Stomach (tissue), 19 donors: ENCODE data around the gene PIN1. TPM values are rescaled to one million over a fixed set of nuclear protein-coding genes. Genes with fewer than 3 reads are reported as not detected.

ENCODE experiments used
- DNase-seq, 2 donors: peaks; one replicate each; pipeline versions ENCODE4 v3.0.0 to v3.0.0-alpha.2; 2013 to 2019
- H3K27ac ChIP-seq, 5 donors: fragments of 200-600 bp in 4 of 5; sonication (generic) in 4 of 5; one replicate each; pipeline ENCODE4 v1.5.1; 2013 to 2019; ENCODE audit warnings: mild to moderate bottlenecking in 1 of 5, moderate library complexity in 1 of 5
- H3K27me3 ChIP-seq, 3 donors: fragments of 200-600 bp; sonication (generic); one replicate each; pipeline ENCODE4 v1.5.1; 2017 to 2019; ENCODE audit warnings: mixed run types in 1 of 3
- H3K36me3 ChIP-seq, 4 donors: fragments of 200-600 bp; sonication (generic); 1 replicate in 3 of 4; 2 replicates in 1 of 4; pipeline ENCODE4 v1.5.1; 2016 to 2019
- H3K4me1 ChIP-seq, 4 donors: fragments of 200-600 bp; sonication (generic); one replicate each; pipeline ENCODE4 v1.5.1; 2016 to 2019
- H3K4me3 ChIP-seq, 4 donors: fragments of 200-600 bp; sonication (generic) in 3 of 4; one replicate each; pipeline ENCODE4 v1.5.1; 2016 to 2019; ENCODE audit warnings: mild to moderate bottlenecking in 1 of 4
- H3K9me3 ChIP-seq, 4 donors: fragments of 200-600 bp; sonication (generic); one replicate each; pipeline ENCODE4 v1.5.1; 2016 to 2019
- EP300 ChIP-seq: sonication (generic); formaldehyde crosslinking; IDR thresholded peaks from one replicate; pipeline ENCODE4 v1.6.1; 2017; ENCODE audit warnings: antibody characterized with exemption
- POLR2A ChIP-seq, 4 donors: fragments of 450-650 bp; IDR thresholded peaks; one replicate each; pipeline ENCODE4 v1.6.1; 2016; ENCODE audit warnings: antibody characterized with exemption in 4 of 4, control low read depth in 2 of 4, mild to moderate bottlenecking in 1 of 4, moderate library complexity in 1 of 4
- POLR2AphosphoS5 ChIP-seq, 3 donors: sonication (generic); formaldehyde crosslinking; IDR thresholded peaks; one replicate each; pipeline ENCODE4 v1.6.1; 2016; ENCODE audit warnings: antibody characterized with exemption in 3 of 3
- WGBS, 5 donors: extraction: QIAGEN DNeasy Blood & Tissue Kit in 3 of 5; methylation state at CpG; one replicate each; pipeline versions ENCODE4 v1.1.5 to v1.1.7; 2013 to 2018; 5-methylcytosine and 5-hydroxymethylcytosine counted together
- intact Hi-C: fragments of 100-400 bp; cut with DNase I; formaldehyde crosslinking; loops from one replicate; pipeline ENCODE4 v1.15.1; 2023; ENCODE audit warnings: low total_unique reads
- long read RNA-seq, 10 donors: transcript quantifications; one replicate each; lab custom pipeline, GENCODE V29; 2026
- polyA plus RNA-seq, 3 donors: library from polyadenylated mRNA; stranded (reverse); fragments of 200-250 nt; gene quantifications; one replicate each; pipeline ENCODE4 v1.2.3, GENCODE V29; 2013
- total RNA-seq, 5 donors: library from RNA; depleted of rRNA; stranded (reverse); fragments of >200 nt; gene quantifications; one replicate each; pipeline versions ENCODE4 v1.1.0 to v1.2.3, GENCODE V29; 2014 to 2016
- TF ChIP-seq, protein P1 (sequence below), 7 experiments: fragments of 450-650 bp in 4 of 7; fragments of 200-600 bp in 3 of 7; sonication (generic) in 3 of 7; IDR thresholded peaks; one replicate each; pipeline ENCODE4 v1.5.1; 2016 to 2019; ENCODE audit warnings: antibody characterized with exemption in 7 of 7, control low read depth in 2 of 7, mild to moderate bottlenecking in 1 of 7
- donor health status: healthy with polysubstance abuse.
- donor health status: Bipolar disorder and iron deficiency.
- donor health status: healthy.

The PIN1 gene
- total RNA-seq (100 to 1,000 TPM in 1 of 5 donors, 10 to 100 TPM in 4; 24.2 to 101 (median 41.1) TPM), polyA plus RNA-seq (100 to 1,000 TPM in 1 of 3 donors, 10 to 100 TPM in 2; 94.1 to 105 (median 96.6) TPM)
- long read RNA-seq, donor 1, full-length matches to known transcripts, result 15 of 15 reads
- long read RNA-seq, donor 1, partial matches to known transcripts, result 0 of 15 reads
- long read RNA-seq, donor 1, other reads (novel, unspliced or antisense), result 0 of 15 reads
- long read RNA-seq, donor 2, full-length matches to known transcripts, result 25 of 25 reads
- long read RNA-seq, donor 2, partial matches to known transcripts, result 0 of 25 reads
- long read RNA-seq, donor 2, other reads (novel, unspliced or antisense), result 0 of 25 reads
- long read RNA-seq, donor 3, transcript PIN1-201 (4 exons, 997 nt), result major isoform, 11 of 11 reads
- long read RNA-seq, donor 3, partial matches to known transcripts, result 0 of 11 reads
- long read RNA-seq, donor 3, other reads (novel, unspliced or antisense), result 0 of 11 reads
- long read RNA-seq, donor 4, partial matches to known transcripts, result 0 of 4 reads
- long read RNA-seq, donor 4, other reads (novel, unspliced or antisense), result 0 of 4 reads
- long read RNA-seq, donor 5, full-length matches to known transcripts, result 24 of 33 reads
- long read RNA-seq, donor 5, partial matches to known transcripts, result 9 of 33 reads
- long read RNA-seq, donor 5, other reads (novel, unspliced or antisense), result 0 of 33 reads
- long read RNA-seq, donor 6, full-length matches to known transcripts, result 73 of 73 reads
- long read RNA-seq, donor 6, partial matches to known transcripts, result 0 of 73 reads
- long read RNA-seq, donor 6, other reads (novel, unspliced or antisense), result 0 of 73 reads
- long read RNA-seq, donor 7, full-length matches to known transcripts, result 52 of 52 reads
- long read RNA-seq, donor 7, partial matches to known transcripts, result 0 of 52 reads
- long read RNA-seq, donor 7, other reads (novel, unspliced or antisense), result 0 of 52 reads
- long read RNA-seq, donor 8, full-length matches to known transcripts, result 26 of 26 reads
- long read RNA-seq, donor 8, partial matches to known transcripts, result 0 of 26 reads
- long read RNA-seq, donor 8, other reads (novel, unspliced or antisense), result 0 of 26 reads
- long read RNA-seq, donor 9, full-length matches to known transcripts, result 26 of 26 reads
- long read RNA-seq, donor 9, partial matches to known transcripts, result 0 of 26 reads
- long read RNA-seq, donor 9, other reads (novel, unspliced or antisense), result 0 of 26 reads
- long read RNA-seq, donor 10, transcript PIN1-201 (4 exons, 997 nt), result major isoform, 6 of 6 reads
- long read RNA-seq, donor 10, partial matches to known transcripts, result 0 of 6 reads
- long read RNA-seq, donor 10, other reads (novel, unspliced or antisense), result 0 of 6 reads

DNA sequence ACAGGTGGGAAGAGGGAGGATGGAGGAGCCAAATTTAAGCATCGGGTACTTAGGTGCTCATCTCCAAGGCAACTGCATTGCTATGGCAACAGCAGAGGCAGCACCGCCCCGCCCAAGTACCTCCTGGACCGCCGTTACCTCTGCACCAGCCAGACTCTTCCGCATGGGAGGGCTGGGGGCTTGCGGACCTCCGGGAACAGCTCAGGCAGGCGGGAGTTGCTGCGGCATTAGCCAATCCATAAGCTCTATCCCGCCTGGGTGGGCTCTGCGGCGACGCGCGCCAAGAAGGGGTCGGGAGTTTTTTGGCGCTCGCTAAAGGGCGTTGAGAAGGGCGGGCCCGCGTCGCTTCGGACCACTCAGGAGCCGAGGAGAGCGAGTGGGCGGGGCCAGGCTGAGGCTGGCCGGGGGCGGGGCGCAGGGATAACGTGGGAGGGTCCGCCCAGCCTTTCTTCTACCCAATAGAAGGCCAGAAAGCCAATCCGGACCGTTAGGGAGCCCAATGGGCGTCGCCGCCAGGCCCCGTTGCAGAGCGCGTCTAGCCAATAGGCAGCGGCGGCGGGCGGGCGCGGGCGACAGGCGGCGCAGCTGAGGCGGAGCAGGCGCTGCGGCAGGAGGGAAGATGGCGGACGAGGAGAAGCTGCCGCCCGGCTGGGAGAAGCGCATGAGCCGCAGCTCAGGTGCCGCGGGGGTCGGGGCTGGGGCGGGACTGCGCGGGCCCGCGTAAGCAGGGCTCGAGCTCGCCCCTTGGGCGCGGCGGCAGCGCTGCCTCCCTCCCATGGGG, at the start of gene PIN1:
PIN1 (plus strand) TSS at position 593 of the 781 bp plus-strand sequence; CDS start at position 620, 27 bp downstream.
- intact Hi-C loops, result no loop called here
- WGBS, 5 donors, result 0 to 1% (median 0%) methylated on average over 17 to 73 of the region's 73 CpGs

DNA sequence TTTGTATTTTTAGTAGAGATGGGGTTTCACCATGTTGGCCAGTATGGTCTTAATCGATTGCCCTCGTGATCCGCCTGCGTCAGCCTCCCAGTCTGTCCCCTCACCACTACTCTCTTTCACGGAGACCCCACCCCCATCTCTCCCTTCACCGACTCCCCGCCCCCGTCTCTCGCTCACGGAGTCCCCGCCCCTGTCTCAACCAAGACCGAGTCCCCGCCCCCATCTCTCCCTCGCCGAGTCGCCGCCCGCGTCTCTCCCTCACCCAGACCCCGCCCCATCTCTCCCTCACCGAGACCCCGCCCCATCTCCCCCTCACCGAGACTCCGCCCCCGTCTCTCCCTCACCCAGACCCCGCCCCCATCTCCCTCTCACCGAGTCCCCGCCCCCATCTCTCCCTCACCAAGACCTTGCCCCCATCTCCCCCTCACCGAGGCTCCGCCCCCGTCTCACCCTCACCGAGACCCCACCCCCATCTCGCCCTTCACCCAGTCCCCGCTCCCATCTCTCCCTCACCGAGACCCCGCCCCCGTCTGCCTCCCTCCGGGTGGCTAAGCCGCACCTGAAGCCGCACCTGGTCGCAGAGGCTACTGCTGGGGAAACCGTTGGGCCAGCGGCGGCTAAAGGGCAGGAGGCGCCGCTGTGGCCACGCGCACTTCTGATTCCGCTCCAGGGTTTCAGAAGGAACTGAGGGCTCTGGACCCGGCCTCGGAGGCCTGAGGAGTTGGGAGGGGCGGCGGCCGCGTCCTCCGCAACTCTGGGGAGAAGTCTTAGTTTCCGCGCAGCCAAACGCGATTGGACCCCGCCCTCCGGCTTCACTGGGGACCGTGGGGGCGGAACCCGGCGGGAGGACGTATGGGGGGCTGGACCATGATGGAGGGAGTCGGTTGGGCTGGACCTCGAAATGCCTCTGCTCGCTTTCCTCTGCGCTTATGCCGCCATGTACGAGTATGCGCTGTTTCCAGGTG, 49.5 kb upstream of the PIN1 start:
- H3K9me3 ChIP-seq, result no peaks in the 10 kb centered on the region
- DNase-seq, result peak; percentile 99
- intact Hi-C loops, result no loop called here
- peak overlapping the region; percentile 96 to 99 (median 98) for H3K27ac ChIP-seq
- no peaks in the 10 kb centered on the region for H3K36me3 ChIP-seq
- TF ChIP-seq EP300 (no peak), POLR2A (IDR thresholded peaks at IDR 0.05) (peak in 2 of 4 donors; percentile 82 to 87), POLR2AphosphoS5 (IDR thresholded peaks at IDR 0.05) (peak; percentile 7 to 88 (median 80))
- TF ChIP-seq, protein P1, sequence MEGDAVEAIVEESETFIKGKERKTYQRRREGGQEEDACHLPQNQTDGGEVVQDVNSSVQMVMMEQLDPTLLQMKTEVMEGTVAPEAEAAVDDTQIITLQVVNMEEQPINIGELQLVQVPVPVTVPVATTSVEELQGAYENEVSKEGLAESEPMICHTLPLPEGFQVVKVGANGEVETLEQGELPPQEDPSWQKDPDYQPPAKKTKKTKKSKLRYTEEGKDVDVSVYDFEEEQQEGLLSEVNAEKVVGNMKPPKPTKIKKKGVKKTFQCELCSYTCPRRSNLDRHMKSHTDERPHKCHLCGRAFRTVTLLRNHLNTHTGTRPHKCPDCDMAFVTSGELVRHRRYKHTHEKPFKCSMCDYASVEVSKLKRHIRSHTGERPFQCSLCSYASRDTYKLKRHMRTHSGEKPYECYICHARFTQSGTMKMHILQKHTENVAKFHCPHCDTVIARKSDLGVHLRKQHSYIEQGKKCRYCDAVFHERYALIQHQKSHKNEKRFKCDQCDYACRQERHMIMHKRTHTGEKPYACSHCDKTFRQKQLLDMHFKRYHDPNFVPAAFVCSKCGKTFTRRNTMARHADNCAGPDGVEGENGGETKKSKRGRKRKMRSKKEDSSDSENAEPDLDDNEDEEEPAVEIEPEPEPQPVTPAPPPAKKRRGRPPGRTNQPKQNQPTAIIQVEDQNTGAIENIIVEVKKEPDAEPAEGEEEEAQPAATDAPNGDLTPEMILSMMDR (IDR thresholded peaks at IDR 0.05), result no peak
- H3K27me3 ChIP-seq, result no peaks in the 10 kb centered on the region
- H3K4me1 ChIP-seq, result peaks cover 5 to 38% (median 24%) of the 10 kb centered on the region in 4 donors
- H3K4me3 ChIP-seq, result peak overlapping the region; percentile 60 to 79 (median 64)
- 1 to 4% (median 1%) methylated on average over 54 to 74 of the region's 74 CpGs for WGBS, 5 donors

More for the DNA sequence above, at the start of gene PIN1:
- Histone ChIP-seq H3K9me3 (no peaks in the 10 kb centered on the region), H3K27ac (peak within 1 kb of the TSS; percentile 70 to 89 (median 79)), H3K36me3 (peaks cover 12 to 37% (median 34%) of the 10 kb centered on the region in 4 donors), H3K4me1 (peaks cover 13 to 37% (median 34%) of the 10 kb centered on the region in 4 donors), H3K4me3 (peak within 1 kb of the TSS; percentile 91 to 100 (median 100)), H3K27me3 (no peaks in the 10 kb centered on the region)
- TF ChIP-seq EP300, result no peak
- TF ChIP-seq, protein P1 (IDR thresholded peaks at IDR 0.05), result peak in 5 of 7 experiments; percentile 19 to 81 (median 56)
- no peak for TF ChIP-seq POLR2A (IDR thresholded peaks at IDR 0.05)
- peak; percentile 19 to 84 (median 35) for TF ChIP-seq POLR2AphosphoS5 (IDR thresholded peaks at IDR 0.05)
- peak; percentile 100 for DNase-seq

DNA sequence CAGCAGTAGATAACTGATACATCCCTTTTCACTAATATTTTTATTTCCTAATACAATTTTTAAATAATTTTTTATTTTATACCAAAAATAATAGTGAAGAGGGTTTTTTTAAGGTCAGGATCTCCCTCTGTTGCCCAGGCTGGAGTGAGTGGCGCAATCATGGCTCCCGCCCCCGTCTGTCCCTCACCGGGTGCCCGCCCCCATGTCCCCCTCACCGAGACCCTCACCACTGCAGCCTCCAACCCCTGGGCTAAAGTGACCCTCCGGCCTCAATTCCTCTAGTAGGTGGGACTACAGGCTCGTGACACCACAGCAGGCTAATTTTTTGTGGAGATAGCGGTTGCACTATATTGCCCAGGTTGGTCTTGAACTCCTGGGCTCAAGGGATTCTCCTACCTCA, 48.8 kb upstream of the PIN1 start:
- intact Hi-C loops, result no loop called here
- Histone ChIP-seq H3K9me3 (no peaks in the 10 kb centered on the region), H3K27ac (peak overlapping the region; percentile 96 to 99 (median 98)), H3K4me3 (peak overlapping the region; percentile 60 to 79 (median 64)), H3K36me3 (no peaks in the 10 kb centered on the region), H3K27me3 (no peaks in the 10 kb centered on the region), H3K4me1 (peaks cover 6 to 45% (median 31%) of the 10 kb centered on the region in 4 donors)
- TF ChIP-seq, protein P1 (IDR thresholded peaks at IDR 0.05), result no peak
- TF ChIP-seq POLR2AphosphoS5 (IDR thresholded peaks at IDR 0.05) (no peak), EP300 (no peak), POLR2A (IDR thresholded peaks at IDR 0.05) (no peak)
- no peak for DNase-seq
- WGBS, 5 donors, result 42 to 59% (median 54%) methylated on average over 9 of the region's 9 CpGs
